NB4 (cell line): ENCODE measurements around the gene IFNG-AS1.
A peak's percentile ranks its signal among the peaks of the same experiment; 100 is the strongest.

Source experiments
- DNase-seq: peaks from one replicate; pipeline ENCODE4 v3.0.0; 2010; ENCODE audit warnings: low read depth
- H3K4me3 ChIP-seq: one replicate; pipeline ENCODE4 v1.5.1; 2011; ENCODE audit warnings: mild to moderate bottlenecking, low read depth, low read length, moderate library complexity
- CTCF ChIP-seq: IDR thresholded peaks from one replicate; pipeline ENCODE4 v1.5.1; 2012; ENCODE audit warnings: low read depth, low read length
- MAX ChIP-seq: IDR thresholded peaks from 2 replicates; pipeline ENCODE4 v1.6.1; 2011; ENCODE audit warnings: low read depth, low read length
- MYC ChIP-seq: IDR thresholded peaks from 2 replicates; pipeline ENCODE4 v1.6.1; 2011; ENCODE audit warnings: low read depth, low read length
- POLR2A ChIP-seq: IDR thresholded peaks from 2 replicates; pipeline ENCODE4 v1.6.1; 2011; ENCODE audit warnings: mild to moderate bottlenecking; ENCODE audit not compliant: insufficient read length; ENCODE audit errors: extremely low read depth

Gene IFNG-AS1

GRCh38 chr12:68016136-68016535 is 26.9 kb downstream of the IFNG-AS1 start:
- no peak for DNase-seq
- TF ChIP-seq CTCF = no peak
- no peak for TF ChIP-seq MAX
- TF ChIP-seq POLR2A = no peak
- no peak for TF ChIP-seq MYC
- H3K4me3 ChIP-seq = no peak overlapping the region

- no peak overlapping the region for H3K4me3 ChIP-seq
- no peak for TF ChIP-seq POLR2A
- no peak for TF ChIP-seq CTCF
- no peak for TF ChIP-seq MYC
- no peak for TF ChIP-seq MAX
- DNase-seq = no peak
These were observed 29.1 kb downstream of the IFNG-AS1 start for GRCh38 chr12:68018315-68018714.

- H3K4me3 ChIP-seq = no peak overlapping the region
- TF ChIP-seq CTCF = no peak
- TF ChIP-seq POLR2A = no peak
- TF ChIP-seq MYC = no peak
- TF ChIP-seq MAX = no peak; the same call in 1 of the 2 replicates
- no peak for DNase-seq
These were observed 30.8 kb downstream of the IFNG-AS1 start for GRCh38 chr12:68020049-68020448.

- peak; percentile 12 for DNase-seq
- TF ChIP-seq CTCF (no peak), MYC (no peak), MAX (no peak), POLR2A (no peak)
- H3K4me3 ChIP-seq = no peak overlapping the region
These were observed 31.5 kb downstream of the IFNG-AS1 start for GRCh38 chr12:68020699-68021098.

- DNase-seq = no peak
- H3K4me3 ChIP-seq = no peak overlapping the region
- no peak for TF ChIP-seq POLR2A
- TF ChIP-seq MYC = no peak
- TF ChIP-seq MAX = no peak
- TF ChIP-seq CTCF = no peak
These were observed 39.4 kb downstream of the IFNG-AS1 start for GRCh38 chr12:68028647-68029046.

GRCh38 chr12:68030248-68030647 is 41.0 kb downstream of the IFNG-AS1 start:
- DNase-seq = no peak
- H3K4me3 ChIP-seq = no peak overlapping the region
- TF ChIP-seq CTCF (no peak), MAX (no peak), MYC (no peak), POLR2A (no peak)
